Metanephros (tissue), 1 donor: Measurements from ENCODE around the gene MARVELD1. TPM values are rescaled to one million over a fixed set of nuclear protein-coding genes. Genes with fewer than 3 reads are reported as not detected.

Experiments used
- total RNA-seq: library from RNA; depleted of rRNA; stranded (reverse); fragments of >200 nt; gene quantifications from one replicate; pipeline ENCODE4 v1.2.3, GENCODE V29; 2014

MARVELD1 gene
- 22.9 TPM for total RNA-seq

GRCh38 chr10:97713339-97713825 lies at the start of gene MARVELD1:
MARVELD1 (plus strand) TSS chr10:97713730; CDS start chr10:97713877, 147 bp downstream.

DNA sequence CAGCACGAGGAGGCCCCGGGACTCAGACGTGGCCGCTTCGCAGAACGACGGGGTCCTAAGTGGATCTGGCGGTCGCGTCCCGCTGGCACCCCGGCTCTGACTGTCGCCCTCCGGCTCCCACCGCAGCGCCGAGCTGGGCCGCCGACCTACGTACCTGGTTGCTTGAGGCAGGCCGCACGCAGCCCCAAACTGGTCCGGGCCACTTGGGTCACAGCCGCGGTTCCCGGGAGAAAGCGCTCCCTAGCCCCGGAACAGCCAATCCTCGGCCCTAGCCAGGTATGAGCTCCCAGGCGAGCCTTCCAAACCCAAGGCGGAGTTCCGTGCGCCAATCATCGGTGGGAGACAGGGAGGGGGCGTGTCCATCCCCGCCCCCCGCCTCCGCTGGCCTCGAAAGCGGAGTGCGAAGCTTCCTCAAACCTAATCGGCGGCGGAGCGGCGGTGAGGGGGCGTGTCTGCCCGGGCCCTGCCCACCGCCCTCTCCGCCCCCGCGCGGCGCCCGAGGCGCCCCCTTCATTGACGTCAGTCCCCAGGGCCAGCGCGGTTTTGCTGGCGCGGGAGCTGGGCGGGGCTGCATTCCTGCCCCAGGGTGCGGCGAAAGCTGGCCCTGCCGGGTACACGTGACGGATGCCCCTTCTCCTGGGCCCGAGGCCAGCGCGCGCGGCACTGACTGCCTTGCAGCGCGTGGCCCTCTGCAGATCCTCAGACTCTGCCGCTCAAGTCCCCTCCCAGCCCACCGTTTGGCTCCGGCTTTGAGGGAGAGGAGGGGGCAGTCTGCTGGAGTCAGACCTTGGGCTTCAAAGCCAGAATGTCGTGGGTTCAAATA lies 26.4 kb upstream of the MARVELD1 start, which contains the start of gene AVPI1:
Gene AVPI1 (minus strand): TSS at position 280 of the 823 bp plus-strand sequence. CDS start 7,336 bp downstream, outside the sequence.

GRCh38 chr10:97736902-97737769 lies 23.6 kb downstream of the MARVELD1 start, which contains the start of gene ZFYVE27:
ZFYVE27 (plus strand) TSS chr10:97737128; CDS start chr10:97738478, 1,350 bp downstream.

Other genes starting within 250 kb of the MARVELD1 start
- gene MMS19, start 215.3 kb upstream of the MARVELD1 start, total RNA-seq, result 76.0 TPM
- gene UBTD1, start 214.8 kb upstream of the MARVELD1 start, total RNA-seq, result 15.2 TPM
- 1.6 TPM for gene ANKRD2, start 141.0 kb upstream of the MARVELD1 start, total RNA-seq
- gene HOGA1, start 129.3 kb upstream of the MARVELD1 start, total RNA-seq, result 26.2 TPM
- gene C10orf62, start 124.0 kb upstream of the MARVELD1 start, total RNA-seq, result 2.3 TPM
- gene MORN4, start 80.2 kb upstream of the MARVELD1 start, total RNA-seq, result 8.6 TPM
- gene PI4K2A, start 73.1 kb upstream of the MARVELD1 start, total RNA-seq, result 16.2 TPM
- 9.9 TPM for gene AVPI1, start 26.5 kb upstream of the MARVELD1 start, total RNA-seq
- 25.2 TPM for gene ZFYVE27, start 23.4 kb downstream of the MARVELD1 start, total RNA-seq
- gene SFRP5, start 58.3 kb downstream of the MARVELD1 start, total RNA-seq, result 0.58 TPM
- gene GOLGA7B, start 136.1 kb downstream of the MARVELD1 start, total RNA-seq, result 0.35 TPM